ENCODE measurements around the gene C11orf87.

C11orf87 gene

GRCh38 chr11:109422870-109423465 lies 978 bp downstream of the C11orf87 start:
- Histone ChIP-seq H3K27me3 (ENCODE audit: control insufficient read depth, insufficient read depth, low read length) (peaks cover 8% of the 10 kb centered on the region), H3K27ac (ENCODE audit: low read depth, low read length) (no peak overlapping the region), H3K36me3 (ENCODE audit: control insufficient read depth, insufficient read depth, low read length) (no peaks in the 10 kb centered on the region), H3K4me1 (ENCODE audit: control insufficient read depth, insufficient read depth, low read length) (no peaks in the 10 kb centered on the region), H3K9ac (ENCODE audit: low read length) (no peak overlapping the region), H3K4me3 (ENCODE audit: low read length) (peak overlapping the region; percentile 15)

DNA sequence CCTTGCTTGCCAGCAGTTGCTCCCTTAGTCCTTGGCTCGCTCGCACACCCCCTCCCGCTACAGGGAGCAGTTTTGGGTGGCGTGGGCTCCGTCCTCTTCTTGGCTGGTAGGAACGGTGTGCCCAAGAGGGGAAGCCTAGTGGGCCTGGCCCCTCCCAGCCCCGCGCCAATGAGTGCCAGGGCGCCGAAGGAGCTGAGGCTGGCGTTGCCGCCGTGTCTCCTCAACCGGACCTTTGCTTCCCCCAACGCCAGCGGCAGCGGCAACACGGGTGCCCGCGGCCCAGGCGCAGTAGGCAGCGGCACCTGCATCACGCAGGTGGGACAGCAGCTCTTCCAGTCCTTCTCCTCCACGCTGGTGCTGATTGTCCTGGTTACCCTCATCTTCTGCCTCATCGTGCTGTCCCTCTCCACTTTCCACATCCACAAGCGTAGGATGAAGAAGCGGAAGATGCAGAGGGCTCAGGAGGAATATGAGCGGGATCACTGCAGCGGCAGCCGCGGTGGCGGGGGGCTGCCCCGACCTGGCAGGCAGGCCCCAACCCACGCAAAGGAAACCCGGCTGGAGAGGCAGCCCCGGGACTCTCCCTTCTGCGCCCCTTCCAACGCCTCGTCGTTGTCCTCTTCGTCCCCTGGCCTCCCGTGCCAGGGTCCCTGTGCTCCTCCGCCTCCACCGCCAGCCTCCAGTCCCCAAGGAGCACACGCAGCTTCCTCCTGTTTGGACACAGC lies 1.6 kb downstream of the C11orf87 start:
- no peak overlapping the region for H3K27ac ChIP-seq (ENCODE audit: low read depth, low read length)
- H3K9ac ChIP-seq (ENCODE audit: low read length): no peak overlapping the region

GRCh38 chr11:109424901-109425300 lies 2.9 kb downstream of the C11orf87 start:
- peaks cover 8% of the 10 kb centered on the region for H3K27me3 ChIP-seq (ENCODE audit: control insufficient read depth, insufficient read depth, low read length)
- H3K36me3 ChIP-seq (ENCODE audit: control insufficient read depth, insufficient read depth, low read length): no peaks in the 10 kb centered on the region
- H3K9ac ChIP-seq (ENCODE audit: low read length): no peak overlapping the region
- no peak overlapping the region for H3K27ac ChIP-seq (ENCODE audit: low read depth, low read length)
- no peak overlapping the region for H3K4me3 ChIP-seq (ENCODE audit: low read length)
- H3K4me1 ChIP-seq (ENCODE audit: control insufficient read depth, insufficient read depth, low read length): no peaks in the 10 kb centered on the region

More for the DNA sequence above, 1.6 kb downstream of the C11orf87 start:
- Histone ChIP-seq H3K4me3 (ENCODE audit: low read length) (no peak overlapping the region), H3K27me3 (ENCODE audit: control insufficient read depth, insufficient read depth, low read length) (peaks cover 8% of the 10 kb centered on the region), H3K36me3 (ENCODE audit: control insufficient read depth, insufficient read depth, low read length) (no peaks in the 10 kb centered on the region), H3K4me1 (ENCODE audit: control insufficient read depth, insufficient read depth, low read length) (no peaks in the 10 kb centered on the region)

GRCh38 chr11:109425554-109425953 lies 3.6 kb downstream of the C11orf87 start:
- H3K36me3 ChIP-seq (ENCODE audit: control insufficient read depth, insufficient read depth, low read length): no peaks in the 10 kb centered on the region
- no peaks in the 10 kb centered on the region for H3K4me1 ChIP-seq (ENCODE audit: control insufficient read depth, insufficient read depth, low read length)
- H3K27ac ChIP-seq (ENCODE audit: low read depth, low read length): no peak overlapping the region
- H3K27me3 ChIP-seq (ENCODE audit: control insufficient read depth, insufficient read depth, low read length): peaks cover 8% of the 10 kb centered on the region
- H3K4me3 ChIP-seq (ENCODE audit: low read length): no peak overlapping the region
- no peak overlapping the region for H3K9ac ChIP-seq (ENCODE audit: low read length)

DNA sequence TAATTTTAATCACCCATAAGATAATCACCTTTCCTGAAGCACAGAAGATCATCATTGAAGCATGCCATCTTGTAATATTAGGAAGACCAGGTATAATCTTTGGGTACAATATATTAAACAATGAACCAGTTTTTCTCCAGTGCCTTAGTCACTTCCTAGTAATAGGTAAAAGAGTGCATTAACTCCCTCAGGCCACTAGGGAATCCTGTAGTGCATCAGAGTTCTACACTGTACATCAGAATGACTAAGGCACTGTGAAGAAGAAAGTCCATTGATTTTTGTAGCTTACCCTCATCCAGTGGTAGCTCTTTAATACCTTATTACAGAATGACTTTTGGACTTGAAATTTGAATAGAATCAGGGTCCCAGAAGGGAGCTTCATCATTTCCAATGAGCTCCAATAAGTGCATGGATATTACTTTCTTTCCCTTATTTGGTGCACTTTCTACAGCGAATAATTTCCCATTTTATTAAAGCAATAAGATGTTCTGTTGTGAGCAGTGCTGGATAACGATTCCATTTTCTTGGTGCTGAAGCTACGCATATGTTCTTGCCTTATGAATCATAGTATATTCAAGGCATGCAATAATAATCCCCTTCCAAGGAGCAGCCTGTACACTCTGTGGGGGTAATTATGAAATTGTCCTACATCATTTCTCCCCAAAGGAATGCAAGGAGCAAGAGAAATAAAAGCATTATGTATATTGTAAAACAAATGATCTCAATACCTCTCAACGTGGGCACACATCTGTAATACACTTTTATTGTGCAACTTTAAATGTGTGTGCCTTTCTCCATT lies 4.7 kb downstream of the C11orf87 start:
- Histone ChIP-seq H3K27ac (ENCODE audit: low read depth, low read length) (no peak overlapping the region), H3K4me3 (ENCODE audit: low read length) (no peak overlapping the region), H3K9ac (ENCODE audit: low read length) (no peak overlapping the region), H3K27me3 (ENCODE audit: control insufficient read depth, insufficient read depth, low read length) (peaks cover 8% of the 10 kb centered on the region), H3K36me3 (ENCODE audit: control insufficient read depth, insufficient read depth, low read length) (no peaks in the 10 kb centered on the region), H3K4me1 (ENCODE audit: control insufficient read depth, insufficient read depth, low read length) (no peaks in the 10 kb centered on the region)

DNA sequence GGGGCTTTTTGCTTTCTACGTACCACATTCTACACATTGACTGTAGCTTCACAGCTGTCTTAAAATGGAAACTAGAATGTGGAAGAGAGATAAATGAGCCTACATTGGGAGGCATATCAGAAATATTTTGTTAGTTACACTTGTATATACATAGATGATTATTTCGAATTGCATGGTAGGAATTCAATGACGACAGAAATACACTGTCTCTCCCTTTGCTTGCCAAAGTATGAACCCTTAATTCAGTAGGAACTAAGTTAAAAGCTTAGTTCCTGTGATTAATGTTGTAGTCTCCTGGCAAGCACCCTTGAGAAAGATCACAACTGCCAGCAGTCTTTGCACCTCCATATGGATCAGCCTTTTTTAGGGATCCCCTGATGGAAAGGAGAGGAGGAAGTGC lies 10.1 kb downstream of the C11orf87 start:
- H3K27me3 ChIP-seq (ENCODE audit: control insufficient read depth, insufficient read depth, low read length): no peaks in the 10 kb centered on the region
- H3K36me3 ChIP-seq (ENCODE audit: control insufficient read depth, insufficient read depth, low read length): no peaks in the 10 kb centered on the region
- no peak overlapping the region for H3K4me3 ChIP-seq (ENCODE audit: low read length)
- no peak overlapping the region for H3K27ac ChIP-seq (ENCODE audit: low read depth, low read length)
- H3K4me1 ChIP-seq (ENCODE audit: control insufficient read depth, insufficient read depth, low read length): no peaks in the 10 kb centered on the region
- H3K9ac ChIP-seq (ENCODE audit: low read length): no peak overlapping the region

GRCh38 chr11:109433753-109434256 lies 11.8 kb downstream of the C11orf87 start:
- Histone ChIP-seq H3K4me1 (ENCODE audit: control insufficient read depth, insufficient read depth, low read length) (no peaks in the 10 kb centered on the region), H3K27me3 (ENCODE audit: control insufficient read depth, insufficient read depth, low read length) (no peaks in the 10 kb centered on the region), H3K27ac (ENCODE audit: low read depth, low read length) (no peak overlapping the region), H3K36me3 (ENCODE audit: control insufficient read depth, insufficient read depth, low read length) (no peaks in the 10 kb centered on the region), H3K9ac (ENCODE audit: low read length) (no peak overlapping the region), H3K4me3 (ENCODE audit: low read length) (no peak overlapping the region)

GRCh38 chr11:109435121-109435742 lies 13.2 kb downstream of the C11orf87 start:
- Histone ChIP-seq H3K27me3 (ENCODE audit: control insufficient read depth, insufficient read depth, low read length) (no peaks in the 10 kb centered on the region), H3K4me1 (ENCODE audit: control insufficient read depth, insufficient read depth, low read length) (no peaks in the 10 kb centered on the region), H3K36me3 (ENCODE audit: control insufficient read depth, insufficient read depth, low read length) (no peaks in the 10 kb centered on the region), H3K9ac (ENCODE audit: low read length) (no peak overlapping the region), H3K27ac (ENCODE audit: low read depth, low read length) (no peak overlapping the region), H3K4me3 (ENCODE audit: low read length) (no peak overlapping the region)

- no peaks in the 10 kb centered on the region for H3K4me1 ChIP-seq (ENCODE audit: control insufficient read depth, insufficient read depth, low read length)
- H3K4me3 ChIP-seq (ENCODE audit: low read length): no peak overlapping the region
- H3K9ac ChIP-seq (ENCODE audit: low read length): no peak overlapping the region
- H3K36me3 ChIP-seq (ENCODE audit: control insufficient read depth, insufficient read depth, low read length): no peaks in the 10 kb centered on the region
- H3K27me3 ChIP-seq (ENCODE audit: control insufficient read depth, insufficient read depth, low read length): peaks cover 2% of the 10 kb centered on the region
- H3K27ac ChIP-seq (ENCODE audit: low read depth, low read length): no peak overlapping the region
These were observed 17.7 kb downstream of the C11orf87 start for GRCh38 chr11:109439684-109440083.

- Histone ChIP-seq H3K4me3 (ENCODE audit: low read length) (no peak overlapping the region), H3K4me1 (ENCODE audit: control insufficient read depth, insufficient read depth, low read length) (no peaks in the 10 kb centered on the region), H3K27ac (ENCODE audit: low read depth, low read length) (no peak overlapping the region), H3K36me3 (ENCODE audit: control insufficient read depth, insufficient read depth, low read length) (no peaks in the 10 kb centered on the region), H3K27me3 (ENCODE audit: control insufficient read depth, insufficient read depth, low read length) (peaks cover 2% of the 10 kb centered on the region), H3K9ac (ENCODE audit: low read length) (no peak overlapping the region)
These were observed 21.1 kb downstream of the C11orf87 start for GRCh38 chr11:109443052-109443451.

DNA sequence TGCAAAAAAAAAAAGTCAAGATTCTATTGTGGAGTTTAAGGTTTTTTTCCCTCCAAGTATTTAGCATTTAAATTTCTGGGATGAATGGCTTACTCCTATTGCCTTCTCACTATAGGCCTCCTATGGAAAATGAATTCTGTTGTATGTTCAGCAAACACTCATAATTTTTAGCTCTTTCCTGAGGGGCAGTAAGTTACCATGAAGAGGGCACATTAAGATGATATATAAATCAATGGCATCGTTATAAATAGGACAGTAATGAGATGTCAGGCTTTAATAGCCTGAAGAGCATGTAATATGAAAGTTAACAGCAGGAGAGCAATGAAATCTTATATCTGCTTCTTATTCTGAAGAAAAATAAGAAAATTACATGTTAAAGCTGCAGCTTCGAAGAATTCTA lies 32.9 kb downstream of the C11orf87 start:
- Histone ChIP-seq H3K36me3 (ENCODE audit: control insufficient read depth, insufficient read depth, low read length) (no peaks in the 10 kb centered on the region), H3K4me3 (ENCODE audit: low read length) (no peak overlapping the region), H3K9ac (ENCODE audit: low read length) (no peak overlapping the region), H3K4me1 (ENCODE audit: control insufficient read depth, insufficient read depth, low read length) (no peaks in the 10 kb centered on the region), H3K27ac (ENCODE audit: low read depth, low read length) (no peak overlapping the region), H3K27me3 (ENCODE audit: control insufficient read depth, insufficient read depth, low read length) (no peaks in the 10 kb centered on the region)

All from rectal smooth muscle tissue (tissue), 1 donor.